K562 (cell line): Measurements from ENCODE around the gene KRR1.

ENCODE experiments used
- ARID2 ChIP-seq: fragments of 450-650 bp; IDR thresholded peaks from 2 replicates; pipeline ENCODE4 v1.6.1; 2017; ENCODE audit warnings: antibody characterized with exemption, mild to moderate bottlenecking
- FOXM1 ChIP-seq, 2 experiments: fragments of 450-650 bp in 1 of 2; sonication (generic) in 1 of 2; formaldehyde crosslinking in 1 of 2; IDR thresholded peaks; 2 replicates each; pipeline versions ENCODE4 v1.6.1 to v1.9.0; 2017 to 2022; ENCODE audit warnings: low read depth in 2 of 2, mild to moderate bottlenecking in 2 of 2, missing genetic modification reagents in 1 of 2, moderate library complexity in 1 of 2
- IRF2 ChIP-seq: sonication (generic); formaldehyde crosslinking; IDR thresholded peaks from 2 replicates; pipeline ENCODE4 v1.8.1; 2022; ENCODE audit warnings: mild to moderate bottlenecking, missing genetic modification reagents
- MED1 ChIP-seq: sonication (generic); formaldehyde crosslinking; IDR thresholded peaks from 2 replicates; pipeline ENCODE4 v1.8.1; 2023; ENCODE audit warnings: missing genetic modification reagents, borderline replicate concordance
- YY1 ChIP-seq, 3 experiments: IDR thresholded peaks; 2 replicates each; pipeline ENCODE4 v1.6.1; 2011; ENCODE audit warnings: low read length in 2 of 3, mild to moderate bottlenecking in 2 of 3, moderate library complexity in 2 of 3, borderline replicate concordance in 1 of 3, control low read depth in 1 of 3, low read depth in 1 of 3; ENCODE audit not compliant: insufficient read depth in 3 of 3, insufficient replicate concordance in 2 of 3, control insufficient read depth in 1 of 3, insufficient read length in 1 of 3; ENCODE audit errors: extremely low read depth in 1 of 3
- ZNF121 ChIP-seq: sonication (generic); formaldehyde crosslinking; conservative IDR thresholded peaks from 2 replicates; pipeline ENCODE4 v1.8.0; 2022; ENCODE audit warnings: missing genetic modification reagents
- TF ChIP-seq, protein P1 (sequence below): sonication (generic); formaldehyde crosslinking; IDR thresholded peaks from 2 replicates; pipeline ENCODE4 v1.8.1; 2023; ENCODE audit warnings: mild to moderate bottlenecking, missing genetic modification reagents
- TF ChIP-seq, protein P2 (sequence below), 3 experiments: IDR thresholded peaks in 2 of 3; conservative IDR thresholded peaks in 1 of 3; 2 replicates each; pipeline ENCODE4 v1.5.1; 2011 to 2012; ENCODE audit warnings: low read length in 3 of 3, mild to moderate bottlenecking in 3 of 3, control low read depth in 2 of 3, improper control_type of control experiment in 1 of 3, inconsistent platforms in 1 of 3, low read depth in 1 of 3, mixed read lengths in 1 of 3, moderate library complexity in 1 of 3; ENCODE audit not compliant: insufficient read depth in 2 of 3
- TF ChIP-seq, protein P3 (sequence below): fragments of 250-450 bp; sonication (Bioruptor Pico); IDR thresholded peaks from 2 replicates; pipeline ENCODE4 v1.8.0; 2021; ENCODE audit warnings: moderate library complexity, mild to moderate bottlenecking, inconsistent platforms
- TF ChIP-seq, protein P4 (sequence below): fragments of 250-450 bp; sonication (Bioruptor Pico); IDR thresholded peaks from 2 replicates; pipeline ENCODE4 v1.5.0; 2020; ENCODE audit warnings: mild to moderate bottlenecking, borderline replicate concordance

DNA sequence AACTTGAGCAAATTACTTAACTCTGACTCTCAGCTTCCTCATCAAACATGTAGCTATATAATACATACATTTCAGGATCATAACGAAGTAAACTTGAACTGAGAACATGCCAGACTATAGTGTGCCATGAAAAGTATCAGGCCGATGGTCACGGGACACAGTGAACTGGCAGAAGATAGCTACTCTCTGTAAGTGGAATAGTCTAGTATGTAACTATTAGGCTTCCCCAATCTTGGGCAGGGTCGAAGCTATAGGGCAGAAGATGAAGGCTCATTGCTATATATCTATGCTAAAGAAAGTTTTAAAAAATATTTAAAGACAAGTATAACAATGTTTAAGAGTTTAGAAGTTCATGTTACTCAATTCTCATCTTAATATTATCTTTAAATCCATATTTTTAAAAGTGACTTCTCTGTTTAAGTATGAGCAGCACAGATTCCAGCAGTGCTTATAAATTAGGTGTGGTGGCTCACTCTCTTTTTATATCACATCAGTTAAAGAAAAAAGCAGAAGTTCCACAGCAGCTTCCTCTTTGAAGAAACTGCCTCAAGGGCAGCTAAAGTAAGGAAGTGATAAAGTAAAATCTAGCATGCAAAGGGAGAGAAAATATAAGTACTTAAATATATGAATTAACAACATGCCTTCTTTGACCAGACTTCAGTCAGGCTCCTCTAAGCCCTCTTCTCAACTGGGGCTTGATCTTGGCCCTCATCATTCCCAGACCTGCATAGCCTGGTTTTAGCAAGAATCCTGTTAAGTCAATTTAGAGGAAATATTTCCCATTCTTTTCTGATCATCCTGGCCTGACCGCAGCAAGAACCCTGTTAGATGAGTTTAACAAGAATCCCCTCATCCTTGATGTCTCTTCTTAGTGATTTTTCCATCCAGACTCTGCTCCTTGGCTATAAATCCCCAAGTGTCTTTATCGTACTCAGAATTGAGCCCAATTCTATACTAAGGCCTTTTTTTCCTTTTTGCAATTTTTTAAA is 39.2 kb downstream of the KRR1 start:
- TF ChIP-seq, protein P1, sequence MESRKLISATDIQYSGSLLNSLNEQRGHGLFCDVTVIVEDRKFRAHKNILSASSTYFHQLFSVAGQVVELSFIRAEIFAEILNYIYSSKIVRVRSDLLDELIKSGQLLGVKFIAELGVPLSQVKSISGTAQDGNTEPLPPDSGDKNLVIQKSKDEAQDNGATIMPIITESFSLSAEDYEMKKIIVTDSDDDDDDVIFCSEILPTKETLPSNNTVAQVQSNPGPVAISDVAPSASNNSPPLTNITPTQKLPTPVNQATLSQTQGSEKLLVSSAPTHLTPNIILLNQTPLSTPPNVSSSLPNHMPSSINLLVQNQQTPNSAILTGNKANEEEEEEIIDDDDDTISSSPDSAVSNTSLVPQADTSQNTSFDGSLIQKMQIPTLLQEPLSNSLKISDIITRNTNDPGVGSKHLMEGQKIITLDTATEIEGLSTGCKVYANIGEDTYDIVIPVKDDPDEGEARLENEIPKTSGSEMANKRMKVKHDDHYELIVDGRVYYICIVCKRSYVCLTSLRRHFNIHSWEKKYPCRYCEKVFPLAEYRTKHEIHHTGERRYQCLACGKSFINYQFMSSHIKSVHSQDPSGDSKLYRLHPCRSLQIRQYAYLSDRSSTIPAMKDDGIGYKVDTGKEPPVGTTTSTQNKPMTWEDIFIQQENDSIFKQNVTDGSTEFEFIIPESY, result no peak
- TF ChIP-seq, protein P2, sequence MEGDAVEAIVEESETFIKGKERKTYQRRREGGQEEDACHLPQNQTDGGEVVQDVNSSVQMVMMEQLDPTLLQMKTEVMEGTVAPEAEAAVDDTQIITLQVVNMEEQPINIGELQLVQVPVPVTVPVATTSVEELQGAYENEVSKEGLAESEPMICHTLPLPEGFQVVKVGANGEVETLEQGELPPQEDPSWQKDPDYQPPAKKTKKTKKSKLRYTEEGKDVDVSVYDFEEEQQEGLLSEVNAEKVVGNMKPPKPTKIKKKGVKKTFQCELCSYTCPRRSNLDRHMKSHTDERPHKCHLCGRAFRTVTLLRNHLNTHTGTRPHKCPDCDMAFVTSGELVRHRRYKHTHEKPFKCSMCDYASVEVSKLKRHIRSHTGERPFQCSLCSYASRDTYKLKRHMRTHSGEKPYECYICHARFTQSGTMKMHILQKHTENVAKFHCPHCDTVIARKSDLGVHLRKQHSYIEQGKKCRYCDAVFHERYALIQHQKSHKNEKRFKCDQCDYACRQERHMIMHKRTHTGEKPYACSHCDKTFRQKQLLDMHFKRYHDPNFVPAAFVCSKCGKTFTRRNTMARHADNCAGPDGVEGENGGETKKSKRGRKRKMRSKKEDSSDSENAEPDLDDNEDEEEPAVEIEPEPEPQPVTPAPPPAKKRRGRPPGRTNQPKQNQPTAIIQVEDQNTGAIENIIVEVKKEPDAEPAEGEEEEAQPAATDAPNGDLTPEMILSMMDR (IDR thresholded peaks at IDR 0.05 in 2 of 3, conservative IDR thresholded peaks at IDR 0.05 in 1 of 3; ENCODE audit: insufficient read depth in 2 of 3, low read depth in 1 of 3, low read length in 3 of 3), result no peak
- TF ChIP-seq YY1 (IDR thresholded peaks at IDR 0.05; ENCODE audit: borderline replicate concordance in 1 of 3, control insufficient read depth in 1 of 3, extremely low read depth in 1 of 3, insufficient read depth in 3 of 3, insufficient read length in 1 of 3, insufficient replicate concordance in 2 of 3, low read depth in 1 of 3, low read length in 2 of 3), result no peak
- TF ChIP-seq, protein P3, sequence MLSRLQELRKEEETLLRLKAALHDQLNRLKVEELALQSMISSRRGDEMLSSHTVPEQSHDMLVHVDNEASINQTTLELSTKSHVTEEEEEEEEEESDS (CRISPR knock-in tag), result no peak
- TF ChIP-seq, protein P4, sequence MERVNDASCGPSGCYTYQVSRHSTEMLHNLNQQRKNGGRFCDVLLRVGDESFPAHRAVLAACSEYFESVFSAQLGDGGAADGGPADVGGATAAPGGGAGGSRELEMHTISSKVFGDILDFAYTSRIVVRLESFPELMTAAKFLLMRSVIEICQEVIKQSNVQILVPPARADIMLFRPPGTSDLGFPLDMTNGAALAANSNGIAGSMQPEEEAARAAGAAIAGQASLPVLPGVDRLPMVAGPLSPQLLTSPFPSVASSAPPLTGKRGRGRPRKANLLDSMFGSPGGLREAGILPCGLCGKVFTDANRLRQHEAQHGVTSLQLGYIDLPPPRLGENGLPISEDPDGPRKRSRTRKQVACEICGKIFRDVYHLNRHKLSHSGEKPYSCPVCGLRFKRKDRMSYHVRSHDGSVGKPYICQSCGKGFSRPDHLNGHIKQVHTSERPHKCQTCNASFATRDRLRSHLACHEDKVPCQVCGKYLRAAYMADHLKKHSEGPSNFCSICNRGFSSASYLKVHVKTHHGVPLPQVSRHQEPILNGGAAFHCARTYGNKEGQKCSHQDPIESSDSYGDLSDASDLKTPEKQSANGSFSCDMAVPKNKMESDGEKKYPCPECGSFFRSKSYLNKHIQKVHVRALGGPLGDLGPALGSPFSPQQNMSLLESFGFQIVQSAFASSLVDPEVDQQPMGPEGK (CRISPR knock-in tag), result no peak
- no peak for TF ChIP-seq ZNF121
- TF ChIP-seq FOXM1 (IDR thresholded peaks at IDR 0.05; ENCODE audit: low read depth), result no peak
- TF ChIP-seq FOXM1 (CRISPR knock-in tag; IDR thresholded peaks at IDR 0.05; ENCODE audit: low read depth), result no peak
- no peak for TF ChIP-seq MED1 (CRISPR knock-in tag)
- no peak for TF ChIP-seq IRF2 (CRISPR knock-in tag)
- TF ChIP-seq ARID2, result no peak
